GM12892 (cell line): ENCODE data around the gene PPP1R14B.

Experiments used
- POLR2A ChIP-seq: IDR thresholded peaks from 2 replicates; pipeline ENCODE4 v1.6.1; 2011; ENCODE audit warnings: low read depth, low read length, control low read depth
- POLR2AphosphoS5 ChIP-seq: IDR thresholded peaks from 2 replicates; pipeline ENCODE4 v1.6.1; 2011; ENCODE audit warnings: low read depth, low read length, control low read depth

- TF ChIP-seq POLR2A (no peak), POLR2AphosphoS5 (0 out of 2 replicates have a peak, but pooled peaks have one; percentile 20)
These were observed 38.5 kb upstream of the PPP1R14B start, which contains the start of gene GPR137 for GRCh38 chr11:64284962-64285884.
